ENCODE data around the gene ITGAL.

ITGAL gene

DNA sequence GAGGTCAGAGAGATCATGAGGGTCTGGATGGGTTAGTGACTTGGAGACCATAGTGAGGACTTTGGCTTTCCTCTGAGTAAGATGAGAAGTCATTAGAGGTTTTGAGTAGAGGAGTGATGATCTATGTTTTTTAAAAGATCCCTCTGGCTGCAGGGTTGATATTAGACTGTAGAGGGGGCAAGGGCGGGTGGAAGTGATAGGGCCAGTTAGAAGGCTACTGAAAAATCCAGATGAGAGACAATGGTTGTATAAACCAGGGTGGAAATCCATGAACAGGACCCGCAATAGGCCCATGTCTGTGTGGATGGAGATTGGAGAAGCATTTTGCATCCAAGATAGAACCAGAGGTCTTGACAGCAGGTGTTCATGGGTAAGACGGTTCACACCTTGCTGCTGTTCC, 9.8 kb downstream of the ITGAL start:
- no peaks in the 10 kb centered on the region for H3K36me3 ChIP-seq (ENCODE audit: control insufficient read depth, insufficient read depth, low read length)
- no peak overlapping the region for H3K9ac ChIP-seq (ENCODE audit: low read depth, low read length)
- H3K4me1 ChIP-seq (ENCODE audit: control insufficient read depth, insufficient read depth, low read length): no peaks in the 10 kb centered on the region
- H3K9me3 ChIP-seq (ENCODE audit: control insufficient read depth, insufficient read depth, low read length): no peaks in the 10 kb centered on the region
- no peaks in the 10 kb centered on the region for H3K27me3 ChIP-seq (ENCODE audit: control insufficient read depth, insufficient read depth, low read length)
- no peak overlapping the region for H3K4me3 ChIP-seq (ENCODE audit: low read depth, low read length)

DNA sequence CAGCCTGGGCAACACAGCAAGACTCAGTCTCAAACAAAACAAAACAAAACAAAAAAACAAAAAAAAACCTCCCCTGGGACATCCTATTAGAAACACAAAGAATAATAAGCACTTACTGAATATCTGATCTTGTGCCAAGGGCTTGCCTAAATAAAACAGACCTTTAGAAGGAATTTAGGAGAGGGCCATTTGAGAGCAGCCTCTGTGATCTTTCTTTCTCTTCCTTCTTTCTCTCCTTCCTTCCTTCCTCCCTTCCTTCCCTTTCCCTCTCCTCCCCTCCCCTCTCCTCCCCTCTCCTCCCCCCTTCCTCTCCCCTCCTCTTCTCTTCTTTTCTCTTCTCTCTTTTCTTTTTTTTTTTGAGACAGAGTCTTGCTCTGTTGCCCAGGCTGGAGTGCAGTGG, 12.3 kb downstream of the ITGAL start:
- no peaks in the 10 kb centered on the region for H3K9me3 ChIP-seq (ENCODE audit: control insufficient read depth, insufficient read depth, low read length)
- H3K9ac ChIP-seq (ENCODE audit: low read depth, low read length): no peak overlapping the region

DNA sequence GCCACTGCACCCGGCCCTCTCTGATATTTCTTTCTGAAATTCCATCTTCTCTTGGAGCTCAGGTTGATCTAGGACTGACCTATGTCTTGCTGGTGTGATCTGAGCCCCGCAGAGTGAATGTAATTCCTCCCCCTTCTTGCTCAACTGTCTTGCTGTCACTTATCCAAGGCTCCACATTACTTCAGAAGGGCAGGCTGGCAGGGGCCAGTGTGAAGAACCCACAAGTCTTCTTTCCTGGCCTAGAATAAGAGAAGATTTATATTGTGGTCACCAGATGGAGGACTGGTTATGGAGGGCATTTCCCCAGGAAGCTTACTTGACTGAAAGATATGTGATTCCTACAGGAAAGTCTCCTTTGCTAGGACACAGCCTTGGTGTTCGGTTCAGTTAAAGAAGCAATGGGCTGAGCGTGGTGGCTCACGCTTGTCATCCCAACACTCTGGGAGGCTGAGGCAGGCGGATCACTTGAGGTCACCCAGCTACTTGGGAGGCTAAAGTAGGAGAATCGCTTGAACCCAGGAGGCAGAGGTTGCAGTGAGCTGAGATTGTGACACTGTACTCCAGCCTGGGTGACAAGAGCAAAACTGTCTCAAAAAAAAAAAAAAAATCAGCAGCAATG, 13.4 kb downstream of the ITGAL start:
- H3K9me3 ChIP-seq (ENCODE audit: control insufficient read depth, insufficient read depth, low read length): no peaks in the 10 kb centered on the region
- peaks cover 2% of the 10 kb centered on the region for H3K4me1 ChIP-seq (ENCODE audit: control insufficient read depth, insufficient read depth, low read length)
- H3K9ac ChIP-seq (ENCODE audit: low read depth, low read length): no peak overlapping the region
- no peaks in the 10 kb centered on the region for H3K27me3 ChIP-seq (ENCODE audit: control insufficient read depth, insufficient read depth, low read length)
- H3K4me3 ChIP-seq (ENCODE audit: low read depth, low read length): no peak overlapping the region
- H3K36me3 ChIP-seq (ENCODE audit: control insufficient read depth, insufficient read depth, low read length): no peaks in the 10 kb centered on the region

More for the DNA sequence above, 12.3 kb downstream of the ITGAL start:
- H3K36me3 ChIP-seq (ENCODE audit: control insufficient read depth, insufficient read depth, low read length): no peaks in the 10 kb centered on the region
- no peaks in the 10 kb centered on the region for H3K27me3 ChIP-seq (ENCODE audit: control insufficient read depth, insufficient read depth, low read length)
- H3K4me1 ChIP-seq (ENCODE audit: control insufficient read depth, insufficient read depth, low read length): peaks cover 2% of the 10 kb centered on the region
- no peak overlapping the region for H3K4me3 ChIP-seq (ENCODE audit: low read depth, low read length)

DNA sequence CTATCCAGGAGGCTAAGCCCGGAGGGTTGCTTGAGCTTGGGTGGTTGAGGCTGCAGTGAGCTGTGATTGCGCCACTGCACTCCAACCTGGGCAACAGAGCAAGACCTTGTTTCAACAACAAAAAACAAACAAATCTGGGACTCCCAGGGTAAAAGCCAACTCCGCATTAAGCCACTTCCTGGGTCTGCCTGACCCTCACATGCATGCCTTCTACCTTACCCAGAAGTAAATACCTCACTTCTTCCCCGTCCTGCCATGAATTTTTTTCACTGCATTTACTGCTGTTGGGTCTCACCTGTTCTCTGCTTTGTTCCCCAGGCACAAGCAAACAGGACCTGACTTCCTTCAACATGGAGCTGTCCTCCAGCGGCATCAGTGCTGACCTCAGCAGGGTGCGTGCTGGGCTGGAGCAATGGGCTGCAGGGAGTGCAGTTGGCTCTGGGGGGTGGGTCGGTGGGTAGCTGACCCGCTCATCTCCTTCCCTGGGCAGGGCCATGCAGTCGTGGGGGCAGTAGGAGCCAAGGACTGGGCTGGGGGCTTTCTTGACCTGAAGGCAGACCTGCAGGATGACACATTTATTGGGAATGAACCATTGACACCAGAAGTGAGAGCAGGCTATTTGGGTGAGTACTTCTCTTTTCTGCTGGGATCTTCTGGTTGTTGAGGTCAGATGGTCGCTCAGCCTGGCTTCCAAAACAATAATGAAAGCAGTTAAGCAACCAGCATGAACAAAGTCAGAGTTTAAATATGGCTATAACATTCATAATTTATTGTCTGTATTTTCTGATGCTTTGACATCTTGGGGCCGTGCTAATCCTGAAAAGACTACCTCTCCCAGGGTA, 16.4 kb downstream of the ITGAL start:
- peaks cover 2% of the 10 kb centered on the region for H3K4me1 ChIP-seq (ENCODE audit: control insufficient read depth, insufficient read depth, low read length)
- H3K4me3 ChIP-seq (ENCODE audit: low read depth, low read length): no peak overlapping the region
- H3K9me3 ChIP-seq (ENCODE audit: control insufficient read depth, insufficient read depth, low read length): no peaks in the 10 kb centered on the region
- no peaks in the 10 kb centered on the region for H3K36me3 ChIP-seq (ENCODE audit: control insufficient read depth, insufficient read depth, low read length)
- H3K9ac ChIP-seq (ENCODE audit: low read depth, low read length): no peak overlapping the region
- H3K27me3 ChIP-seq (ENCODE audit: control insufficient read depth, insufficient read depth, low read length): no peaks in the 10 kb centered on the region

- no peak overlapping the region for H3K4me3 ChIP-seq (ENCODE audit: low read depth, low read length)
- H3K9me3 ChIP-seq (ENCODE audit: control insufficient read depth, insufficient read depth, low read length): no peaks in the 10 kb centered on the region
- H3K27me3 ChIP-seq (ENCODE audit: control insufficient read depth, insufficient read depth, low read length): no peaks in the 10 kb centered on the region
- H3K4me1 ChIP-seq (ENCODE audit: control insufficient read depth, insufficient read depth, low read length): peaks cover 2% of the 10 kb centered on the region
- no peaks in the 10 kb centered on the region for H3K36me3 ChIP-seq (ENCODE audit: control insufficient read depth, insufficient read depth, low read length)
- H3K9ac ChIP-seq (ENCODE audit: low read depth, low read length): no peak overlapping the region
Observed at GRCh38 chr16:30490210-30490609, 17.7 kb downstream of the ITGAL start.

DNA sequence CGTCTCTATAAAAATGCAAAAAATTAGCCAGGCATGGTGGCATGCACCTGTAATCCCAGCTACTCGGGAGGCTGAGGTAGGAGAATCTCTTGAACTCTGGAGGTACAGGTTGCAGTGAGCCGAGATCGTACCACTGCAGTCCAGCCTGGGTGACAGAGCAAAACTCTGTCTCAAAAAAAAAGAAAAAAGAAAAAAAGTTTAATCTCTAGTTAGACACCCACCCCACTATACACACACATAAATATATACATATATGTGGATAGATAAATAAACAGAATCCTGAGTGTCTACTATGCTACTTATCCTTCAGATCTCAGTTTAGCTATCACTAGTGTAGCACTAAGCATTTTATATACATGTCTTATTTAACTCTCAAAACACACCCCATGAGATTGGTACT, 18.7 kb downstream of the ITGAL start:
- no peaks in the 10 kb centered on the region for H3K9me3 ChIP-seq (ENCODE audit: control insufficient read depth, insufficient read depth, low read length)
- H3K27me3 ChIP-seq (ENCODE audit: control insufficient read depth, insufficient read depth, low read length): no peaks in the 10 kb centered on the region
- H3K9ac ChIP-seq (ENCODE audit: low read depth, low read length): no peak overlapping the region
- no peak overlapping the region for H3K4me3 ChIP-seq (ENCODE audit: low read depth, low read length)
- no peaks in the 10 kb centered on the region for H3K36me3 ChIP-seq (ENCODE audit: control insufficient read depth, insufficient read depth, low read length)
- H3K4me1 ChIP-seq (ENCODE audit: control insufficient read depth, insufficient read depth, low read length): peaks cover 2% of the 10 kb centered on the region

- H3K4me3 ChIP-seq (ENCODE audit: low read depth, low read length): no peak overlapping the region
- no peaks in the 10 kb centered on the region for H3K9me3 ChIP-seq (ENCODE audit: control insufficient read depth, insufficient read depth, low read length)
- no peak overlapping the region for H3K9ac ChIP-seq (ENCODE audit: low read depth, low read length)
- H3K36me3 ChIP-seq (ENCODE audit: control insufficient read depth, insufficient read depth, low read length): no peaks in the 10 kb centered on the region
- H3K4me1 ChIP-seq (ENCODE audit: control insufficient read depth, insufficient read depth, low read length): peaks cover 2% of the 10 kb centered on the region
- H3K27me3 ChIP-seq (ENCODE audit: control insufficient read depth, insufficient read depth, low read length): no peaks in the 10 kb centered on the region
Observed at GRCh38 chr16:30491744-30492308, 19.3 kb downstream of the ITGAL start.

GRCh38 chr16:30493941-30494488, 21.5 kb downstream of the ITGAL start:
- no peaks in the 10 kb centered on the region for H3K36me3 ChIP-seq (ENCODE audit: control insufficient read depth, insufficient read depth, low read length)

GRCh38 chr16:30494709-30495108, 22.2 kb downstream of the ITGAL start:
- H3K4me3 ChIP-seq (ENCODE audit: low read depth, low read length): no peak overlapping the region
- H3K9ac ChIP-seq (ENCODE audit: low read depth, low read length): no peak overlapping the region
- no peaks in the 10 kb centered on the region for H3K9me3 ChIP-seq (ENCODE audit: control insufficient read depth, insufficient read depth, low read length)
- no peaks in the 10 kb centered on the region for H3K27me3 ChIP-seq (ENCODE audit: control insufficient read depth, insufficient read depth, low read length)
- no peaks in the 10 kb centered on the region for H3K36me3 ChIP-seq (ENCODE audit: control insufficient read depth, insufficient read depth, low read length)
- H3K4me1 ChIP-seq (ENCODE audit: control insufficient read depth, insufficient read depth, low read length): no peaks in the 10 kb centered on the region

More at GRCh38 chr16:30493941-30494488, 21.5 kb downstream of the ITGAL start:
- no peak overlapping the region for H3K4me3 ChIP-seq (ENCODE audit: low read depth, low read length)
- H3K9ac ChIP-seq (ENCODE audit: low read depth, low read length): no peak overlapping the region
- no peaks in the 10 kb centered on the region for H3K27me3 ChIP-seq (ENCODE audit: control insufficient read depth, insufficient read depth, low read length)
- no peaks in the 10 kb centered on the region for H3K9me3 ChIP-seq (ENCODE audit: control insufficient read depth, insufficient read depth, low read length)
- no peaks in the 10 kb centered on the region for H3K4me1 ChIP-seq (ENCODE audit: control insufficient read depth, insufficient read depth, low read length)

DNA sequence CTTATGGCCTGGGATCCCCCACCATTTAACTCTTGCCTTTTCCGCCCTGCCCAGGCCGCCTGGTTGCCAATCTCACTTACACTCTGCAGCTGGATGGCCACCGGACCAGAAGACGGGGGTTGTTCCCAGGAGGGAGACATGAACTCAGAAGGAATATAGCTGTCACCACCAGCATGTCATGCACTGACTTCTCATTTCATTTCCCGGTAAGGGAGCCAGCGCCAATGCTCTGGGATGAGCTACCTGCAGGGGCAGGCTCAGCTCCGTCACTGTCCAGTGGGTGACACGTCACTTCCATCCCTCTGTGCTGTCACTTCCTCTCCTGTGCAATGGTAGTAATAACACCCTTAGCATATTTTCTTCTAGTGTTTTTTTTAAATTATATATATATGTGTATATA, 26.7 kb downstream of the ITGAL start:
- Histone ChIP-seq H3K4me3 (ENCODE audit: low read depth, low read length) (no peak overlapping the region), H3K9me3 (ENCODE audit: control insufficient read depth, insufficient read depth, low read length) (no peaks in the 10 kb centered on the region), H3K36me3 (ENCODE audit: control insufficient read depth, insufficient read depth, low read length) (no peaks in the 10 kb centered on the region), H3K9ac (ENCODE audit: low read depth, low read length) (no peak overlapping the region), H3K4me1 (ENCODE audit: control insufficient read depth, insufficient read depth, low read length) (no peaks in the 10 kb centered on the region), H3K27me3 (ENCODE audit: control insufficient read depth, insufficient read depth, low read length) (no peaks in the 10 kb centered on the region)

DNA sequence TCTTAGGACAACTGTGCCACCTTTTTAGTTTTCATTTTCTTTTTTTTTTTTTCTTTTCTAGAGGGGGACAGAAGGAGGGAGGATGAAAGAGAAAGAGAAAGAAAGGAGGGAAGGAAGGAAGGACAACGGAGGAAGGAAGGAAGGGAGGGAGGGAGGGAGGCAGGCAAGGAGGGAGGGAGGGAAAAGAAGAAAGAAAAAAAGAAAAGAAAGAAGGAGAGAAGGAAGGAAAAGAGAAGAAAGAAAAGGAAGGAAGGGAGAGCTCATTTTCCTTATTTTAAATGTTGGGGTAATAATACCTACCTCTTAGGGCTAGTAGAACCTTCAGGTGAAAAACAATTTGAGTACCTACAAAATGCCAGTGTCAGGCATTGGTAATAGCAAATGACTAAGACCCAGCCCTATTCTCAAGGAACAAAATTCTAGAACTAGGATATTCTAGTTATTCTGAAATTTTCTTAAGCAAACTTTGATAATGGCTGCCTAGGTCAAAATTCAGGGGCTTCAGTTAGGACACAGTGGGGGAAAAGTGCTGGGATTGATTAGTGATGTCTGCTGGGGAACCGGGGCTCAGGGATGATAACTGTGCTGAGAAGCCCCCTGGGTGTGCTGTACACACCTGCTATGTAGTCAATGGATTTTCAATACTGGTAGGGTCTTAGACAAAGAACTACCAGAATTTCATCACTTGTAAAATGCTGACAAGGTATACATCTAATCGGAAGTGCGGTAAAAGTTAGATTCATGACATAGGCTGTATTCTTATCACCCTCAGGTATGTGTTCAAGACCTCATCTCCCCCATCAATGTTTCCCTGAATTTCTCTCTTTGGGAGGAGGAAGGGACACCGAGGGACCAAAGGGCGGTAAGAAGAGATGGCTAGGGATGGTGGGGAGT, 31.1 kb downstream of the ITGAL start:
- Histone ChIP-seq H3K4me1 (ENCODE audit: control insufficient read depth, insufficient read depth, low read length) (no peaks in the 10 kb centered on the region), H3K4me3 (ENCODE audit: low read depth, low read length) (no peak overlapping the region), H3K36me3 (ENCODE audit: control insufficient read depth, insufficient read depth, low read length) (no peaks in the 10 kb centered on the region), H3K9me3 (ENCODE audit: control insufficient read depth, insufficient read depth, low read length) (no peaks in the 10 kb centered on the region), H3K27me3 (ENCODE audit: control insufficient read depth, insufficient read depth, low read length) (no peaks in the 10 kb centered on the region), H3K9ac (ENCODE audit: low read depth, low read length) (no peak overlapping the region)
